Measurements from ENCODE around the gene CCDC144A.
A peak's percentile ranks its signal among the peaks of the same experiment; 100 is the strongest.
"Not testable (repeated sequence)": the region's sequence is repeated elsewhere in the genome, so short reads cannot be mapped to it uniquely, and the experiment has no call there.

The CCDC144A gene

GRCh38 chr17:16751224-16751923, 61.3 kb downstream of the CCDC144A start:
- peak; percentile 28 for DNase-seq

DNA sequence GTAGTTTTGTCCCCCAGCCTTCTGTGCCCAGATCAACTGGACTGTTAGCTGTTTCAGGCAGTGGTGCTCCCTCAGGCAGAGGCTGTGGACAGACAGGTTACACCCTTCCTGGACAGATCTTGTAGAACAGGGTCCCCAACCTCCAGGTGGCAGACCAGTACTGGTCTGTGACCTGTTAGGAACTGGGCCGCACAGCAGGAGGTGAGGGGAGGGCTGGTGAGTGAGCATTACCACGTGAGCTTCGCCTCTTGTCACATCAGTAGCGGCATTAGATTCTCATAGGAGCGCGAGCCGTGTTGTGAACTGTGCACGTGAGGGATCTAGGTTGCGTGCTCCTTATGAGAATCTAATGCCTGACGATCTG, 61.9 kb downstream of the CCDC144A start:
- not testable (repeated sequence) for DNase-seq

DNA sequence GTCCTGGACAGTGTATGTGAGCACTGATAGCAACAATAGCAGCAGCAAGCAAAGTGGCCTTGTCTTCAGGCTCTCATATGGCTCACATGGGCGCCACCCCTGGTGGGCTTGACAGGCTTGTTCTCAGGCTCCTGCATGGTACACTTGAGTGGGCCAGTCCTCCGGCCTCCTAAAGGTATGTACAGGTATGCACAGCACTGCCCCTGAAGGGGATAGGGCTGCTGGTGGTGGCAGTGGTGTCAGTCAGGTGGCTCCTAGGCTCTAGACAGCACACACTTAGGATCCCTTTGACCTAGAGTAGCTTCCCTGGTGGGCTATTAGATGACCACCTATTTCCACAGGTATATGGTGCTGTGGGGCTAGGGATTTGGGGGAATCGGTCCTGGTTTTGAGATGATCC, 67.5 kb downstream of the CCDC144A start:
- DNase-seq, result not testable (repeated sequence)

DNA sequence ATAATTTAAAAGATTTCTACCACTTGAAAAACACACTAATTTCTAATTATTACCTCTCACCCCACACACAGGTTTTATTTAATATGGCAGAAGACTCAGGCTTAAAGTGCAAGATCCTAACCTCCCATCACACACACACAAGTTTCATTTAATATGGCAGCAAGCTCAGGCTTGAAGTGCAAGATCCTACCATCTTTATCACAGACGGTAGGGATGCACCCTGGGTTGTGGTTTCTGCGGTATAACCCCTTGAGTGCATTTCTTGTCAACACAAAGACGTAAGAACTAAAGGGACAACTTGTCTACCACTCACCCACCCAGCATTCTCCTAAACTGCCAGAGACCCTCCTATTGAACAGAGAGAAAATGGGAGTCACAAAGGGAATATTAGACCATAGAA, 68.1 kb downstream of the CCDC144A start:
- DNase-seq, result peak; percentile 8

DNA sequence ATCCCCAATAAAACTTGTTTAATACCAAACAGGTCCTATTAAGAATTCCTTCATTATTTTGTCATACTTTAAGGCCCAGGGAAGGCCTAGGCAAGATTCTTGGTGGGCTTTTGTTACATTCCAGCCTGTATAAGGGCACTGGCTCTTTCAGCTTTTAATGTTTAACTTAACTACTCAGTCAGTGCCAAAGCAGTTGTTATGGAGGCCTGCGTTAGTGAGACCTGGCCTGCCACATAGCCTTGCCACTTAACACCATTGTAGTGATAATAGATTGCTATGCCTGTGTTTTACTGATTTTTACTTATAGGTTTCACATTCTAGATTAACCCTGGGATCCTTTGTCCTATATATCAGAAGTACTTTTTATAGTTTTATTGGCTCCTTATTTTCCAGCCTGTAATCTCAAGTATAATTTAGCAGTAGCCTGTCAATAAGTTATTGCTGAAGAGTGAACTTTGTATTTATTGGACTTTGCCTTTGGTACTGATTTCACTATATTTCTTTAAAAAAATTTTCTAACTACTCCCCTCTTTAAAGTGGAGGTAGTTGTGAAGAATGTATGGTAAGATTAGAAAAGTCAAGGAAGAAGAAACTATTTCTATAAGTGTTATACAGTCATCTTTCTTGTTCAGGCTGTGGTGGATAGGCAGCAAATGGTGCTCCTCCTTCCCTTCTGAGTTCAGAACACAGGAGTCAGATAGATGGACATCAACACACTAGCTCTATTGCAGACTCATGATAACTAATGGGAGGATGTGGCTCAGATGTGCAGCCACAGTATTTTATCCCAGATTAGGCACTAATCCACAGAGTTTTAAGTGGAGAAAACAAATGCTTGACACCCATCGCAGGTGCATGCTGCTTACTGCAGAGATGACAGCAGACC, 78.5 kb downstream of the CCDC144A start:
- DNase-seq, result not testable (repeated sequence)

- DNase-seq, result not testable (repeated sequence)
These were observed 82.5 kb downstream of the CCDC144A start for GRCh38 chr17:16772394-16773145.

- DNase-seq, result not testable (repeated sequence)
These were observed 83.1 kb downstream of the CCDC144A start for GRCh38 chr17:16773146-16773522.

DNA sequence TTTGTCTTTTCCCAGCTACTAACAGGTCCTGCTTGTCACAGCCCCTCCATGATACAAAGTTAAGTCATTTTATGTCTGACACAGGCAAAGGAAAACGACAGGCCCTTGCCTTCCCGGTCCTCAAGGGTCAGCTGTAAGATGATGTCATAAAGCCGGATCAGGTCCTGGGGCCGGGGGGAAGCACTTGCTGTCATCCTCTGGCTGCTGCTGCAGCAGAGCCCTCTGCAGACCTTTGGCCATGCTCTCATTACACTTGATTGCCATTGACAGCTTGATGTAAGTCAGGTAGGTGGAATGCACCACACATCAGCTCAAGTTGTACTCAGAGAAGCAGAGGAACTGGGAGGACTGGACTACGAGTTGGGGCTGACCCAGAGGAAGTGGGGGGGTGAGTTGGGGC, 97.8 kb downstream of the CCDC144A start:
- not testable (repeated sequence) for DNase-seq

DNA sequence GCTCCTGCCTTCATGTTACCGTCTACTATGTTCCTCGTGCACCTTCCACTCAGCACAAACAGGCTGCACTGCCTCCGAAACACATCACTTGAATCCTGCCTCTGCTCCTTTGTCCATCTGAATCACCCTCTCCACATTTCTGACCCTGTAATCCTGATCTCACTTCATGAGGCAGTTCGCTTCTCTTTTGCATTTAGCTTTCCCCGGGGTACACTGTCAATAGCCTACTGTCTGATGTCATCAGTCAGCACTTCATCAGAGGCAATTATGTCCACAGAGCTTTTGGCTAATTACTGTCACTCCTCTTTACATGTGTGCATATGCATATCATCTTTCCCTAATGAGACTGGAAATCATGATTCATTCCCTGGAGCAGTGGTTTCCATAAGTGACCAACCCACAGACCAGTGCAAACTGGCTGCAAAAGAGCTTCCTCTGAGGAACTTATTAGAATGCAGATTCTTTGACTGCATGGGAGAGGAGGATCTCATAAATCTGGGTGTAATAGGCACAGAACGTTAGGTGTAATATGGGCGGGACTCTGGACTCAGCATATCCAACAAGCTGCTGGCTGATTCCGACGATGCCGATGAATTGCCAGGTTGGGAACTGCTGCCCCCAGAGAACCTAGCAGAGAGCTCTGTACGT, 99.0 kb downstream of the CCDC144A start:
- not testable (repeated sequence) for DNase-seq

GRCh38 chr17:16789622-16790021, 99.6 kb downstream of the CCDC144A start:
- not testable (repeated sequence) for DNase-seq

DNA sequence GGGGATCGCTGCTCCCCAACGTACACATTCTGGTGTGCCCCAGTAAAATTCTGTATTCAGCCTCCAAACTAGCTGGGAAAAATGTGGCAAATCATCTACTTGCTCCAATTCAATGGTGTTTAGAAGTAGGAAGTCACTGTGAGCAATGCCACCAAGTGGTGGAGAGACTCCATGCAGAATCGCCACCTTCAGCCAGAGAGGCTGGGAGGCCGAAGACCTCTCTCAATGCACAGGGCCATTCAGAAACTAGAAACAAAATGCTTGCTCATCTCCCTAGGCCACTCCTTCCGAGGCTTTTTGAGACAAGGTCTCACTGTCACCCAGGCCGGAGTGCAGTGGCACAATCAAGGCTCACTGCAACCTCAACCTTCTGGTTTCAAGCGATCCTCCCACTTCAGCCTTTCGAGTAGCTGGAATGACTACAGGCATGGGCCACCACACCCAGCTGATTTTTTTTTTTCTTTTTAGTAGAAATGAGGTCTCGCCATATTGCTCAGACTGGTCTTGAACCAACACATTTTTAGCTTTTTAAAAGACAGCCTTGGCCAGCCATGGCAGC, 100.4 kb downstream of the CCDC144A start:
- not testable (repeated sequence) for DNase-seq

GRCh38 chr17:16794215-16794614, 104.2 kb downstream of the CCDC144A start:
- peak; percentile 57 for DNase-seq

- not testable (repeated sequence) for DNase-seq
These were observed 105.9 kb downstream of the CCDC144A start for GRCh38 chr17:16795894-16796293.

GRCh38 chr17:16804851-16805250, 114.8 kb downstream of the CCDC144A start:
- not testable (repeated sequence) for DNase-seq

- DNase-seq, result not testable (repeated sequence)
These were observed 116.6 kb downstream of the CCDC144A start for GRCh38 chr17:16806599-16806998.

DNA sequence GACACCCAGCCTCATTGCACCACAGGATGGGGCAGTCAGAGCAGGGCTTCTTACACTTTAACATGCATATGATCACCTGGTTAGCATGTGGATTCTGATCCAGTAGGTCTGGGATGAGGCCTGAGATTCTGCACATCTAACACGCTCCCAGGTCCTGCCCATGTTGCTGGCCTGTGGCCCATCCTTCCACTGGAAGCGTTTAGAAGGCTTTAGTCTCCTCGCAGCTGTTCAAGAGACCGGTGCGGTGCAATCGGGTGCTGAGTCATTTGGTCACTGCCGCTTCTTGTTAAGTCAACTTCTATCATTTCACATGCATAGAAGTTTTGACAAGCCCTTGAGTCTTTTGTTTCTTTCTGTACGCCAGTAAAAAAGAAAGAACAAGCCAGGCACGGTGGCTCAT, 117.6 kb downstream of the CCDC144A start:
- not testable (repeated sequence) for DNase-seq

GRCh38 chr17:16810236-16810635, 120.2 kb downstream of the CCDC144A start:
- not testable (repeated sequence) for DNase-seq

DNA sequence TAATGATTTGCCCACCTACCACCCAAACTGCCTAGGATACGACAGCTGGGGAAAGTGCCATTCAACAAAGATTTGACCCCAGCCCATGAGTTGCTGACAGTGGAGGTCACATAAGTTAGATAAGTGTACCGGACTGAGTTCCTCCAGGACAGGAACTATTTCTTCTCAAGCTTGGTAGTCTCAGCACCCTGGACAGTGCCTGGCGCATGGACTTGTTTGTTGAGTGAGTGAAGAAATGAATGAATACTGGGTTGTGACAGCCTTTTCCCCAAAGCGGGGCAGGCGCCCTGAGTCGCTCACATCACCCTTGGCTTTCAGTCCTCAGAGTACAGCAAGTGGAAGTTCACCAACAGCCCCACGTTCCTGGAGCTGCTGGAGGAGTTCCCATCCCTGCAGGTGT, 122.1 kb downstream of the CCDC144A start:
- DNase-seq, result peak; percentile 78

GRCh38 chr17:16814439-16814838, 124.4 kb downstream of the CCDC144A start:
- no peak for DNase-seq

- DNase-seq, result no peak
These were observed 127.2 kb downstream of the CCDC144A start for GRCh38 chr17:16817201-16817600.

- not testable (repeated sequence) for DNase-seq
These were observed 127.9 kb downstream of the CCDC144A start for GRCh38 chr17:16817940-16818339.

GRCh38 chr17:16818340-16818739, 128.3 kb downstream of the CCDC144A start:
- no peak for DNase-seq

All from hematopoietic multipotent progenitor cell treated with erythropoietin and hydrocortisone succinate and interleukin-3 and kit ligand, for 4 days (in vitro differentiated cells).